ENCODE results near the gene CIB2.

- TF ChIP-seq CTCF (tag by site-specific recombination; IDR thresholded peaks at IDR 0.05) (no peak), BCL11A (tag by site-specific recombination; IDR thresholded peaks at IDR 0.05; ENCODE audit: low read depth) (no peak)
Measured at GRCh38 chr15:78129077-78129750, 2.0 kb downstream of the CIB2 start.
